Measurements from ENCODE around the gene MLKL. TPM values are rescaled to one million over a fixed set of nuclear protein-coding genes. Genes with fewer than 3 reads are reported as not detected.
A peak's percentile ranks its signal among the peaks of the same experiment; 100 is the strongest.

The MLKL gene
- total RNA-seq, 1 donor from 2014 or later = 6.8 TPM

- intact Hi-C loops (cut with micrococcal nuclease) = loop anchor here (2.0 to 10.0 kb wide), 6 partner anchors 17 to 1065 kb away; partner anchors contain the start of genes FA2H, GLG1 and WDR59
- Mint-ChIP-seq H3K36me3 (ENCODE audit: low read depth) (peaks cover 13% of the 10 kb centered on the region), H3K4me3 (peak overlapping the region; percentile 97), H3K4me1 (peaks cover 55% of the 10 kb centered on the region), H3K9me3 (no peaks in the 10 kb centered on the region), H3K27ac (peak overlapping the region; percentile 96), H3K27me3 (no peaks in the 10 kb centered on the region)
- no peak for TF ChIP-seq CTCF (IDR thresholded peaks at IDR 0.05)
- DNase-seq = no peak
- ChIA-PET POLR2A (interaction anchor here (0.6 to 2.8 kb wide), 5 partner anchors 16 to 1664 kb away, joined by 3 to 45 read pairs (median 8); partner anchors contain the start of genes GLG1 and RFWD3), CTCF (interaction anchor here (1.2 to 3.1 kb wide), 4 partner anchors 19 to 162 kb away, joined by 3 to 11 read pairs (median 4); no protein-coding TSS in a partner anchor)
- peak; percentile 23 for ATAC-seq (ENCODE audit: low read depth)
Measured at GRCh38 chr16:74700116-74700437, 585 bp downstream of the MLKL start.

GRCh38 chr16:74699666-74700065, 996 bp downstream of the MLKL start:
- H3K36me3 Mint-ChIP-seq (ENCODE audit: low read depth) = peaks cover 13% of the 10 kb centered on the region
- ChIA-PET CTCF (interaction anchor here (1.2 to 3.1 kb wide), 2 partner anchors 48 to 163 kb away, joined by 3 to 11 read pairs; no protein-coding TSS in a partner anchor), POLR2A (interaction anchor here (0.6 to 2.8 kb wide), 4 partner anchors 16 to 1663 kb away, joined by 3 to 45 read pairs (median 12); partner anchors contain the start of gene RFWD3)
- ATAC-seq (ENCODE audit: low read depth) = no peak
- no peaks in the 10 kb centered on the region for H3K9me3 Mint-ChIP-seq
- intact Hi-C loops (cut with micrococcal nuclease) = loop anchor here (2.0 to 10.0 kb wide), 7 partner anchors 17 to 1065 kb away; partner anchors contain the start of genes FA2H, GLG1, KARS1 and TERF2IP
- H3K4me1 Mint-ChIP-seq = peaks cover 55% of the 10 kb centered on the region
- no peak for TF ChIP-seq CTCF (IDR thresholded peaks at IDR 0.05)
- DNase-seq = no peak
- no peaks in the 10 kb centered on the region for H3K27me3 Mint-ChIP-seq
- peak overlapping the region; percentile 97 for H3K4me3 Mint-ChIP-seq
- H3K27ac Mint-ChIP-seq = peak overlapping the region; percentile 35

- no peak for TF ChIP-seq CTCF (IDR thresholded peaks at IDR 0.05)
- Mint-ChIP-seq H3K4me1 (peaks cover 55% of the 10 kb centered on the region), H3K27ac (peak overlapping the region; percentile 68), H3K36me3 (ENCODE audit: low read depth) (peaks cover 20% of the 10 kb centered on the region), H3K27me3 (no peaks in the 10 kb centered on the region), H3K9me3 (no peaks in the 10 kb centered on the region), H3K4me3 (peak overlapping the region; percentile 35)
- CTCF ChIA-PET = interaction anchor here (3.1 kb wide), 1 partner anchor 164 kb away, joined by 11 read pairs; no protein-coding TSS in a partner anchor
- ATAC-seq (ENCODE audit: low read depth) (no peak), DNase-seq (no peak)
- POLR2A ChIA-PET = interaction anchor here (1.4 kb wide), 1 partner anchor 32 kb away, joined by 4 read pairs; the partner anchor contains the start of gene RFWD3
- intact Hi-C loops (cut with micrococcal nuclease) = loop anchor here (5.0 kb wide), 1 partner anchor 949 kb away; the partner anchor contains the start of genes KARS1 and TERF2IP
Measured at GRCh38 chr16:74698222-74698621, 2.4 kb downstream of the MLKL start.

GRCh38 chr16:74695450-74696422, 4.9 kb downstream of the MLKL start:
- ChIA-PET CTCF (interaction anchor here (1.3 kb wide), 1 partner anchor 167 kb away, joined by 5 read pairs; no protein-coding TSS in a partner anchor), POLR2A (interaction anchor here (0.6 to 2.1 kb wide), 4 partner anchors 12 to 89 kb away, joined by 3 to 32 read pairs (median 4); partner anchors contain the start of genes GLG1 and RFWD3)
- H3K36me3 Mint-ChIP-seq (ENCODE audit: low read depth) = peaks cover 37% of the 10 kb centered on the region
- H3K9me3 Mint-ChIP-seq = no peaks in the 10 kb centered on the region
- H3K4me3 Mint-ChIP-seq = peak overlapping the region; percentile 82
- no peaks in the 10 kb centered on the region for H3K27me3 Mint-ChIP-seq
- intact Hi-C loops (cut with micrococcal nuclease) = loop anchor here (1.0 to 5.0 kb wide), 3 partner anchors 12 to 952 kb away; partner anchors contain the start of genes KARS1, RFWD3 and TERF2IP
- peak overlapping the region; percentile 71 for H3K27ac Mint-ChIP-seq
- ATAC-seq (ENCODE audit: low read depth) (peak; percentile 89), DNase-seq (peak; percentile 44)
- TF ChIP-seq CTCF (IDR thresholded peaks at IDR 0.05) = no peak
- H3K4me1 Mint-ChIP-seq = peaks cover 41% of the 10 kb centered on the region
